HEK293 (cell line): ENCODE results near the gene ZFP62.

Experiments used
- CTCF ChIA-PET: fragments of 350-600 bp; formaldehyde crosslinking; extraction: SDS; loops from one replicate; lab custom pipeline; 2021; ENCODE audit warnings: antibody characterized with exemption; lab: Yijun Ruan, JAX
- POLR2A ChIA-PET: fragments of 300-600 bp; formaldehyde crosslinking; extraction: SDS; loops from one replicate; lab custom pipeline; 2020; ENCODE audit warnings: antibody characterized with exemption, inconsistent platforms; lab: Yijun Ruan, JAX
- H3K27ac ChIP-seq: fragments of 200-500 bp; sonication (Bioruptor generic); 2 replicates; pipeline ENCODE4 v1.5.1; 2014; ENCODE audit warnings: low read depth, low read length, control low read depth, inconsistent platforms; ENCODE audit errors: extremely low read depth
- H3K36me3 ChIP-seq, 2 experiments: fragments of 200-500 bp in 1 of 2; sonication (Bioruptor generic) in 1 of 2; 1 replicate in 1 of 2; 2 replicates in 1 of 2; pipeline ENCODE4 v1.5.1; 2014 to 2017; ENCODE audit warnings: inconsistent platforms in 2 of 2, low read length in 2 of 2; ENCODE audit not compliant: control insufficient read depth in 2 of 2, insufficient read depth in 1 of 2
- H3K4me1 ChIP-seq: fragments of 200-500 bp; sonication (Bioruptor generic); 2 replicates; pipeline ENCODE4 v1.5.1; 2014; ENCODE audit warnings: mild to moderate bottlenecking, low read length, inconsistent platforms; ENCODE audit not compliant: control insufficient read depth, insufficient read depth
- H3K4me3 ChIP-seq: 2 replicates; pipeline ENCODE4 v1.5.1; 2011; ENCODE audit warnings: low read depth, mild to moderate bottlenecking, control low read depth, low read length, moderate library complexity
- H3K9me3 ChIP-seq: fragments of 200-500 bp; sonication (Bioruptor generic); 2 replicates; pipeline ENCODE4 v1.5.1; 2014; ENCODE audit warnings: low read depth, low read length, inconsistent platforms; ENCODE audit not compliant: control insufficient read depth, insufficient read depth
- EGR2 ChIP-seq: fragments of 450-650 bp; formaldehyde crosslinking; IDR thresholded peaks from 2 replicates; pipeline ENCODE4 v1.5.1; 2016; ENCODE audit warnings: low read depth, missing biosample characterization, missing genetic modification characterization
- FEZF1 ChIP-seq: fragments of 450-650 bp; formaldehyde crosslinking; IDR thresholded peaks from 2 replicates; pipeline ENCODE4 v1.5.1; 2016; ENCODE audit warnings: missing biosample characterization, missing genetic modification characterization
- GLI2 ChIP-seq: fragments of 450-650 bp; formaldehyde crosslinking; IDR thresholded peaks from 2 replicates; pipeline ENCODE4; 2017; ENCODE audit warnings: missing biosample characterization, missing genetic modification characterization, low read depth, borderline replicate concordance
- HOXD13 ChIP-seq: sonication (generic); formaldehyde crosslinking; IDR thresholded peaks from 2 replicates; pipeline ENCODE4 v1.8.0; 2022; ENCODE audit warnings: missing genetic modification reagents, borderline replicate concordance
- KLF1 ChIP-seq: fragments of 450-650 bp; formaldehyde crosslinking; IDR thresholded peaks from 2 replicates; pipeline ENCODE4 v1.5.1; 2016; ENCODE audit warnings: missing biosample characterization, missing genetic modification characterization
- RBAK ChIP-seq: fragments of 450-650 bp; formaldehyde crosslinking; IDR thresholded peaks from 2 replicates; pipeline ENCODE4 v1.5.1; 2016; ENCODE audit warnings: missing biosample characterization, missing genetic modification characterization
- SCRT2 ChIP-seq: fragments of 450-650 bp; formaldehyde crosslinking; IDR thresholded peaks from 2 replicates; pipeline ENCODE4 v1.5.1; 2016; ENCODE audit warnings: missing biosample characterization, missing genetic modification characterization
- SP3 ChIP-seq: fragments of 450-650 bp; formaldehyde crosslinking; IDR thresholded peaks from 2 replicates; pipeline ENCODE4 v1.5.1; 2016; ENCODE audit warnings: missing biosample characterization, missing genetic modification characterization
- YY2 ChIP-seq: fragments of 450-650 bp; formaldehyde crosslinking; IDR thresholded peaks from 2 replicates; pipeline ENCODE4 v1.5.1; 2016; ENCODE audit warnings: missing biosample characterization, missing genetic modification characterization
- ZBTB44 ChIP-seq: fragments of 450-650 bp; IDR thresholded peaks from 2 replicates; pipeline ENCODE4 v1.5.1; 2018; ENCODE audit warnings: missing biosample characterization, mild to moderate bottlenecking, missing genetic modification characterization
- ZEB2 ChIP-seq: fragments of 450-650 bp; formaldehyde crosslinking; IDR thresholded peaks from 2 replicates; pipeline ENCODE4 v1.5.1; 2016; ENCODE audit warnings: missing biosample characterization, missing genetic modification characterization
- ZNF132 ChIP-seq: fragments of 450-650 bp; formaldehyde crosslinking; IDR thresholded peaks from 2 replicates; pipeline ENCODE4 v1.5.1; 2017; ENCODE audit warnings: missing biosample characterization, missing genetic modification characterization, borderline replicate concordance
- ZNF16 ChIP-seq: fragments of 450-650 bp; formaldehyde crosslinking; IDR thresholded peaks from 2 replicates; pipeline ENCODE4 v1.5.1; 2016; ENCODE audit warnings: low read depth, missing biosample characterization, missing genetic modification characterization
- ZNF19 ChIP-seq: fragments of 450-650 bp; formaldehyde crosslinking; IDR thresholded peaks from 2 replicates; pipeline ENCODE4; 2016; ENCODE audit warnings: missing biosample characterization, missing genetic modification characterization, low read depth
- ZNF223 ChIP-seq: fragments of 450-650 bp; formaldehyde crosslinking; IDR thresholded peaks from 2 replicates; pipeline ENCODE4 v1.5.1; 2016; ENCODE audit warnings: missing biosample characterization, missing genetic modification characterization
- ZNF324 ChIP-seq: fragments of 450-650 bp; formaldehyde crosslinking; IDR thresholded peaks from 2 replicates; pipeline ENCODE4 v1.5.1; 2016; ENCODE audit warnings: missing biosample characterization, missing genetic modification characterization
- ZNF366 ChIP-seq: fragments of 450-650 bp; formaldehyde crosslinking; conservative IDR thresholded peaks from 2 replicates; pipeline ENCODE4 v1.5.1; 2016; ENCODE audit warnings: missing biosample characterization, missing genetic modification characterization
- ZNF394 ChIP-seq: fragments of 450-650 bp; formaldehyde crosslinking; IDR thresholded peaks from 2 replicates; pipeline ENCODE4 v1.5.1; 2016; ENCODE audit warnings: missing biosample characterization, missing genetic modification characterization, mild to moderate bottlenecking, moderate library complexity, borderline replicate concordance
- ZNF433 ChIP-seq: fragments of 450-650 bp; formaldehyde crosslinking; IDR thresholded peaks from 2 replicates; pipeline ENCODE4 v1.5.1; 2016; ENCODE audit warnings: missing biosample characterization, missing genetic modification characterization, low read depth
- ZNF560 ChIP-seq: fragments of 450-650 bp; formaldehyde crosslinking; IDR thresholded peaks from 2 replicates; pipeline ENCODE4 v1.5.1; 2017; ENCODE audit warnings: missing biosample characterization, missing genetic modification characterization, borderline replicate concordance
- ZNF585B ChIP-seq: fragments of 450-650 bp; formaldehyde crosslinking; IDR thresholded peaks from 2 replicates; pipeline ENCODE4 v1.5.1; 2016; ENCODE audit warnings: missing biosample characterization, missing genetic modification characterization
- ZNF624 ChIP-seq: fragments of 450-650 bp; formaldehyde crosslinking; IDR thresholded peaks from 2 replicates; pipeline ENCODE4 v1.5.1; 2017; ENCODE audit warnings: missing biosample characterization, missing genetic modification characterization
- ZNF629 ChIP-seq: fragments of 450-650 bp; formaldehyde crosslinking; IDR thresholded peaks from 2 replicates; pipeline ENCODE4 v1.5.1; 2017; ENCODE audit warnings: missing biosample characterization, missing genetic modification characterization
- ZNF658 ChIP-seq: fragments of 450-650 bp; formaldehyde crosslinking; IDR thresholded peaks from 2 replicates; pipeline ENCODE4; 2016; ENCODE audit warnings: missing biosample characterization, missing genetic modification characterization
- ZNF664 ChIP-seq: fragments of 450-650 bp; formaldehyde crosslinking; IDR thresholded peaks from 2 replicates; pipeline ENCODE4 v1.5.1; 2016; ENCODE audit warnings: missing biosample characterization, missing genetic modification characterization
- ZNF670 ChIP-seq: fragments of 450-650 bp; formaldehyde crosslinking; IDR thresholded peaks from 2 replicates; pipeline ENCODE4 v1.5.1; 2016; ENCODE audit warnings: missing biosample characterization, missing genetic modification characterization, low read depth
- ZNF707 ChIP-seq: fragments of 450-650 bp; formaldehyde crosslinking; IDR thresholded peaks from 2 replicates; pipeline ENCODE4 v1.5.1; 2016; ENCODE audit warnings: missing biosample characterization, missing genetic modification characterization
- ZNF777 ChIP-seq: fragments of 450-650 bp; formaldehyde crosslinking; IDR thresholded peaks from 2 replicates; pipeline ENCODE4 v1.5.1; 2017; ENCODE audit warnings: missing biosample characterization, missing genetic modification characterization, borderline replicate concordance
- ZSCAN16 ChIP-seq: fragments of 450-650 bp; formaldehyde crosslinking; IDR thresholded peaks from 2 replicates; pipeline ENCODE4 v1.5.1; 2016; ENCODE audit warnings: missing biosample characterization, missing genetic modification characterization
- ZSCAN5A ChIP-seq: fragments of 450-650 bp; formaldehyde crosslinking; IDR thresholded peaks from 2 replicates; pipeline ENCODE4 v1.5.1; 2016; ENCODE audit warnings: missing biosample characterization, missing genetic modification characterization
- TF ChIP-seq, protein P1 (sequence below): fragments of 450-650 bp; formaldehyde crosslinking; IDR thresholded peaks from 2 replicates; pipeline ENCODE4 v1.5.1; 2016; ENCODE audit warnings: missing biosample characterization, missing genetic modification characterization
- TF ChIP-seq, protein P2 (sequence below): sonication (generic); formaldehyde crosslinking; IDR thresholded peaks from 2 replicates; pipeline ENCODE4 v1.8.1; 2022; ENCODE audit warnings: mild to moderate bottlenecking, moderate library complexity, missing genetic modification reagents
- TF ChIP-seq, protein P3 (sequence below): fragments of 450-650 bp; formaldehyde crosslinking; IDR thresholded peaks from 2 replicates; pipeline ENCODE4 v1.5.1; 2016; ENCODE audit warnings: missing biosample characterization, missing genetic modification characterization

The ZFP62 gene

GRCh38 chr5:180823940-180824629 is 37.0 kb downstream of the ZFP62 start:
- no peaks in the 10 kb centered on the region for H3K36me3 ChIP-seq
- no peaks in the 10 kb centered on the region for H3K4me1 ChIP-seq
- CTCF ChIA-PET: interaction anchor here (0.8 to 1.4 kb wide), 3 partner anchors 9 to 13 kb away, joined by 3 to 4 read pairs (median 3); no protein-coding TSS in a partner anchor
- H3K9me3 ChIP-seq: no peaks in the 10 kb centered on the region
- POLR2A ChIA-PET: no interaction called here
- no peak overlapping the region for H3K27ac ChIP-seq
- TF ChIP-seq SCRT2 (tag by site-specific recombination) (no peak), FEZF1 (no peak), ZNF324 (no peak), ZSCAN5A (tag by site-specific recombination) (no peak), ZNF433 (tag by site-specific recombination) (no peak), ZNF394 (tag by site-specific recombination) (no peak), ZSCAN16 (tag by site-specific recombination) (no peak), ZNF366 (tag by site-specific recombination) (no peak), ZNF560 (no peak), ZNF777 (tag by site-specific recombination) (no peak), ZNF664 (tag by site-specific recombination) (no peak), HOXD13 (CRISPR knock-in tag) (no peak), ZNF670 (tag by site-specific recombination) (no peak), RBAK (tag by site-specific recombination) (no peak), SP3 (tag by site-specific recombination) (no peak), ZBTB44 (tag by site-specific recombination) (no peak)
- TF ChIP-seq, protein P1, sequence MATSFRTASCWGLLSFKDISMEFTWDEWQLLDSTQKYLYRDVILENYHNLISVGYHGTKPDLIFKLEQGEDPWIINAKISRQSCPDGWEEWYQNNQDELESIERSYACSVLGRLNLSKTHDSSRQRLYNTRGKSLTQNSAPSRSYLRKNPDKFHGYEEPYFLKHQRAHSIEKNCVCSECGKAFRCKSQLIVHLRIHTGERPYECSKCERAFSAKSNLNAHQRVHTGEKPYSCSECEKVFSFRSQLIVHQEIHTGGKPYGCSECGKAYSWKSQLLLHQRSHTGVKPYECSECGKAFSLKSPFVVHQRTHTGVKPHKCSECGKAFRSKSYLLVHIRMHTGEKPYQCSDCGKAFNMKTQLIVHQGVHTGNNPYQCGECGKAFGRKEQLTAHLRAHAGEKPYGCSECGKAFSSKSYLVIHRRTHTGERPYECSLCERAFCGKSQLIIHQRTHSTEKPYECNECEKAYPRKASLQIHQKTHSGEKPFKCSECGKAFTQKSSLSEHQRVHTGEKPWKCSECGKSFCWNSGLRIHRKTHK (tag by site-specific recombination): no peak
- TF ChIP-seq, protein P2, sequence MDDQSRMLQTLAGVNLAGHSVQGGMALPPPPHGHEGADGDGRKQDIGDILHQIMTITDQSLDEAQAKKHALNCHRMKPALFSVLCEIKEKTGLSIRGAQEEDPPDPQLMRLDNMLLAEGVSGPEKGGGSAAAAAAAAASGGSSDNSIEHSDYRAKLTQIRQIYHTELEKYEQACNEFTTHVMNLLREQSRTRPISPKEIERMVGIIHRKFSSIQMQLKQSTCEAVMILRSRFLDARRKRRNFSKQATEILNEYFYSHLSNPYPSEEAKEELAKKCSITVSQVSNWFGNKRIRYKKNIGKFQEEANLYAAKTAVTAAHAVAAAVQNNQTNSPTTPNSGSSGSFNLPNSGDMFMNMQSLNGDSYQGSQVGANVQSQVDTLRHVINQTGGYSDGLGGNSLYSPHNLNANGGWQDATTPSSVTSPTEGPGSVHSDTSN: no peak
- H3K4me3 ChIP-seq: no peak overlapping the region

GRCh38 chr5:180823346-180823745 is 37.7 kb downstream of the ZFP62 start:
- ChIA-PET CTCF (interaction anchor here (0.8 to 1.4 kb wide), 2 partner anchors 10 to 14 kb away, joined by 3 to 4 read pairs; no protein-coding TSS in a partner anchor), POLR2A (no interaction called here)
- no peak overlapping the region for H3K4me3 ChIP-seq
- no peak overlapping the region for H3K27ac ChIP-seq
- no peaks in the 10 kb centered on the region for H3K9me3 ChIP-seq
- no peaks in the 10 kb centered on the region for H3K4me1 ChIP-seq
- no peaks in the 10 kb centered on the region for H3K36me3 ChIP-seq
- TF ChIP-seq KLF1 (tag by site-specific recombination) (no peak), YY2 (tag by site-specific recombination) (no peak), ZNF624 (tag by site-specific recombination) (no peak), ZNF658 (tag by site-specific recombination) (no peak), ZNF19 (tag by site-specific recombination) (no peak), ZEB2 (no peak), EGR2 (no peak), ZNF223 (tag by site-specific recombination) (no peak), ZNF132 (tag by site-specific recombination) (no peak), ZNF707 (tag by site-specific recombination) (no peak), GLI2 (no peak), ZNF16 (no peak), ZNF629 (tag by site-specific recombination) (no peak), ZNF585B (tag by site-specific recombination) (no peak)
- TF ChIP-seq, protein P3, sequence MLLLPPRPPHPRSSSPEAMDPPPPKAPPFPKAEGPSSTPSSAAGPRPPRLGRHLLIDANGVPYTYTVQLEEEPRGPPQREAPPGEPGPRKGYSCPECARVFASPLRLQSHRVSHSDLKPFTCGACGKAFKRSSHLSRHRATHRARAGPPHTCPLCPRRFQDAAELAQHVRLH: no peak
